Stimulated activated CD4-positive, alpha-beta T cell treated with anti-CD3 and anti-CD28 coated beads, Interleukin-2, amount 100 ng/mL, for 24 hours (primary cell): Measurements from ENCODE around the gene DCLRE1A.

Experiments used
- DNase-seq, 2 donors: peaks; one replicate each; pipeline ENCODE4 v3.0.0-alpha.2; 2020

The DCLRE1A gene

DNA sequence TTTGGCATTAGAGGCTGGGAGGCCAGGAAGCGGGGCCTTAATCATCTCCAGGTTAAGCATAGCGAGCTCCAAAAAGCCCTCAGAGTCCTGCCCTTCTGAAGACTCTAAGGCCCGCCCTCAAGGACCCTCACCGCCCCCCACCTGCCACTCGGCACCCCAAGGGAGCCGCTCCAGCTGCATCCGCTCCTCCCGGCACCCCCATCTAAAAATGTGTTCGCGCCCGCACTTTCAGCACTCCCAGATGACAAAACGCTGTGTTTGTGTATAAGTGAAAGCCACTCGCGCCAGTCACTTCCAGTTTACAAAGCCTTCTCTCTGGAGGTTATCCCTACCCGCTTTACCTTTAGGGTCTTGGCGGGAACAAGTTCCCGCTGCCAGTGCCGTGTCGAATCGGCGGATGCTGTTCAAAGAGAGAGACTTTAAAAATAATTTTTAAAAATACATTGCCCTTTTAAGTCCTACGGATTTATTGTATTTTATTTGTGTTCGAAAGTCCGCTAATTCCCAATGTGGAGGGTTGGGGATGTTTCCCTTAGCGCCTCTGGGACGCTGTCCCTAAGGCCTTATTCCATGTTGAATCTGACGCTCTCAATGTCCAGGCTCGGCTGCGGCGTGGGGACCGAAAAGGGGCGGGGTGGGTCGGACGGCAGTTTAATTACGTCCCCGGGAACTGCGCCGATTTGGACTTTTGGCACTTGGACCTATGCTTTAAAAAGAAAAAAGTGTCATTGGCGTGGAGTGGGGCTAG, at the start of gene DCLRE1A, which contains the start of gene NHLRC2:
DCLRE1A (minus strand) TSS at position 70 of the 748 bp plus-strand sequence. CDS start 900 bp downstream, outside the sequence.
NHLRC2 (plus strand) TSS at position 649 of the 748 bp plus-strand sequence. CDS start 212 bp downstream, outside the sequence.
- DNase-seq: peak; percentile 74 to 76

DNA sequence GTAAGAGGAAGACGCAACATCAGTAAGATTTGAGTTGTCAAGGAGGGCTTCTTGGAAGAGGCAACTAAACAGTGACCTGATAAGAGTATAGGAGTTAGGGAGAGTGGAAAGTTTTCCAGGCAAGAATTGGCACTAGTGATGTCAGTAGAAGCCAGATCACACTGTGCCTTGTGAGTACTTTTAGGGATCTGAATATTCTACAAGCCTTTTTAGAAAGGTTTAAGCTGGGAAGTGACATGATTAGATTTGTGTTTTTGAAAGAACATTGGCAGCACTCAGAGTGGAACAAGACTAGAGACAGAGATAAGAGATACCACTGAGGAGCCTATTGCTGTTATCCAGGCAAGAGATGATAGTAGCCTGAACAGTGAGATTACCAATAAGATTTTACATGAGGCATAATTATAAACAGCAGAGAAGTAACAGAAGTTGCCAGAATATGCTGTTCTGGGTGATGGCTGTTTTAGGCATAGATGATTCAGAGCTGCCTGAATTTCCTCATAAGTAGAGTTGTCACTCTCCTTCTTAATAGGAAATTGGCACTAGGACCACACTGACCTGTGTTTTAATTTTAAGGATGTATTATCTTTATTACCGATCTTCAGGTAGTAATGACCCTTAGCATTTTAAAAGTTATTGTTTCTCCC, 46.2 kb upstream of the DCLRE1A start:
- no peak for DNase-seq

DNA sequence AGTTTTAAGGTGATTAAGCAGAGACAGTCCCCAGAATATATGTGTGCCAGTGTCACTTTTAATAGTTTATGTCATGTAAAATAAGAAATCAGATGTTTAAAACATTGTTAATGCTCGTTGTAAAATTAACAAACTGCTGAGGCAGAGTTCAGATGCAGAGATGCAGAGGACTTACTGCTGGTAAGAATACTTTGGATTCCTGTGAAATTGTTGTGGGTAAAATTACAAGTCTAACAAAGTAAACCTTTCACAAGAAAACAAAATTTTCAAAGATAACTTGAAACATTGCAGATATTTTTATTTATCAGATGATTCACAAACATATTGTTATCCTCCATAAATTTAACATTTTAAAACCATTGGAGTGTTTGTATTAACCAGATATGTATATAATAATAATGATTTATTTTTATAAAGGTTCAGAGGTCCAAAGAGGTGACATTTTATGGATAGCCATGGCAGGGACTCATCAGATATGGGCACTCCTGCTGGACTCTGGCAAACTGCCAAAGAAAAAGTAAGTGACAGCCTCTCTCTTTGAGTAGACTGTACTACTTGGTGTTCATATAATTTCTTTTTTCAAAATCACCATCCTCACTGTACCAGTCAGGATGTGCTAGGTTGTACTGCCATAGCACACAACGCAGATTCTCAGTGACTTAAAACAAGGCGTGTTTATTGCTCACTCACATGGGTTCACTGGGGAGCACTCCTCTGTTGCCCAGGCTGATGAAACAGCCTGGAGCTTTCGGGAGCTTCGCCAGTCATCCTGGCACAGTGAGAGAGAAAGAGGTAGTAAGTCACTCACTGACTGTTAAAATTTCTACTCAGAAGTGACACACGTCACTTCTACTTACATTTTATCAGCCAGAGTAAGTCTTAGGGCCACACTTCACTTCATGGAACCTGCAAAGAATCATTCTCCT, 44.1 kb upstream of the DCLRE1A start:
- DNase-seq: no peak

DNA sequence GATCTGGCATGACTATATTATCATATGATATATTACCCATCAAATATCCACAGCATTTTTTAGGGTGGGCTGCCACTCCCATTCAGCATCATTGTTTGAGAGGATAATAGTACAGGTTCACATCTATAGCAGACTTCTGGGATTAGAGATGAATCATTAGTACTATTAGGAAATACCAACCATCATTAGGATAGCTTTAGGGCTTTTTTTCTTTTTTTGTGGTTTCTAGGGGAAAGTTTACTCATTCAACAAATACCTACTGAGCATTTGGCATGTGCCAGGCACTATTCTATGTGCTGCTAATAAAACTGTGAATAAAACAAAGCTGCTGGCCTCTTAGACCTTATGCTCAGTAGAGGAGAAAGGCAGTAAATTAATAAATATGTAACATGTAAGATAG, 41.1 kb upstream of the DCLRE1A start:
- DNase-seq: no peak

DNA sequence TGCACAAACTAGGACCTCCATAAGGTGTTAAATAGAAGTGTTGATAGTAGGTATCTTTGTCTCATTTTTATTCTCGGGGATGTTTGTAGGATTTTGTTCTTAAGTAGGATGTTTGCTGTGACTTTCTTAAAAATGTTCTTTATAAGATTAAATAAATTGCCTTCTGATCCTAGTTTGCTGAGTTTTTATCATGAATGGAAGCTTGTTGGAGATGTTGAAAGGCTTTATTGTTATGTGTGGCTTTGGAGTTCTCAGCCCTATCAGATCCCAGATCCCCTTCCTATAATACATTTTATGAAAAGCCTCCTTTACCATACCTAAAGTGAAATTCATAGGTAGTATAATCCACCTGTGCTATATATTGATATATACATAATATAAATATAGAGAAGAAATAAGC, 40.7 kb upstream of the DCLRE1A start:
- DNase-seq: no peak

DNA sequence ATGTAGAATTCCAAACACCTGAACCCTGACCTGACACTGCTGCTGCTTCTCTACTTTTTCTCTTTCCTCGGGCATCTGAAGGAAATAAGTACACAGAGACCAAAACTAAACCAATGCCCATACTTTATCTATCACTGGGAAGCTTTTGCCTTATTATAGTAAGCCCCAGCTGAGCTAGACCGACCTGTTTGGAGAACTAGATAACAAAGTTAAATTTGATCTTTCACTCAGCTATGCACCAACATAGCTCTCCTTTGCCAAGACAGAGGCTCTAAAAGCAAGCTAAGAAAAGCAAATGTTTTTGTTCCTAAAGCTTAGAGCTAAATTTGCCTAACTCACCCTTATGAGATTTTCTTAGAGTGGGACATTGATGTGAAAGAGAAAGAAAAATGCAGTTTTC, 39.7 kb upstream of the DCLRE1A start:
- no peak for DNase-seq

DNA sequence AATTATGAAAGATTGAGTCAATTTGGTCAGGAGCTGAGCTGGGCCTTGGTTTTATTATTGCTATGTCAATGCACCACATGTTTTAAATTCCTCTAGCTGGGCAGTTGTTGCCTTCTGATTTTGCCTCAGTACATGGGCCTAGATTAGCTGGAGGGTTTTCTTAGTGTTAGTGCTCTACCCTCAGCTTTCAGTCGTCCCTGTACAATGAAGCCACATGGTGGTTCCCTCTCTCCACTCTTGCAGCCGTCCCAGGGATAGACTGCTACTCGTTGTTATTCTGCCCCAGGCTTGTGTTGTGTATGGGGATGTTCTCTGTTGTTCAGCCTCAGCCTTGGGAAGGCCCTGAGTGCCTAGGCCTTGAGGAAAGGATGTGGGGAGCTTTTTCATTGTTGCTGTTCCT, 37.6 kb upstream of the DCLRE1A start:
- no peak for DNase-seq

DNA sequence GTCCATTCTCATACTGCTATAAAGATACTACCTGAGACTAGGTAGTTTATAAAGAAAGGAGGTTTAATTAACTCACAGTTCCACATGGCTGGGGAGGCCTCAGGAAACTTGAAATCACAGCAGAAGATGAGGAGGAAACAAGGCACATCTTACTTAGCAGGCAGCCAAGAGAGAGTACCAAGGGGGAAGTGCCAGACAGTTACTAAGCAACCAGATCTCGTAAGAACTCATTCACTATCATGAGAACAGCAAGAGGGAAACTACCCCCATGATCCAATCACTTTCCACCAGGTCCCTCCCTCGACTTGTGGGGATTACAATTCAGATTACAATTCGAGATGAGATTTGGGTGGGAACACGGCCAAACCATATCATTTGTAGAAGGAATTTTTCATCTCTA, 36.9 kb upstream of the DCLRE1A start:
- no peak for DNase-seq

DNA sequence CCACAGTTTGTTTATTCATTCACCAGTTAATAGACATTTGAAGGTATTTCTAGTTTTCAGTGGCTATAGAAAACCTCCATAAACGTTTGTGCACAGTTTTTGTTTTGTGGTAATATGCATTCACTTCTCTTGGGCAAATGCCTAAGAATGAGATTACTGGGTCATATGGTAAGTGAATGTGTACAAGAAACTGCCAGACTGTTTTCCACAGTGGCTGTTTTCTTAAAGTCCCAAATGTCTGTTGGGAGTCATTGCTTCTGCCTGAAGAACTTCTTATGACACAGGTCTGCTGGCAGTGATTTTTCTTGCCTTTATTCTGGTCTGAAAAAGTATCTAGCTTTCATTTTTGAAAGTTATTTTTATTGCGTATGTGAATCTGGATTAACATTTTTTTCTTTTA, 36.0 kb upstream of the DCLRE1A start:
- DNase-seq: no peak

DNA sequence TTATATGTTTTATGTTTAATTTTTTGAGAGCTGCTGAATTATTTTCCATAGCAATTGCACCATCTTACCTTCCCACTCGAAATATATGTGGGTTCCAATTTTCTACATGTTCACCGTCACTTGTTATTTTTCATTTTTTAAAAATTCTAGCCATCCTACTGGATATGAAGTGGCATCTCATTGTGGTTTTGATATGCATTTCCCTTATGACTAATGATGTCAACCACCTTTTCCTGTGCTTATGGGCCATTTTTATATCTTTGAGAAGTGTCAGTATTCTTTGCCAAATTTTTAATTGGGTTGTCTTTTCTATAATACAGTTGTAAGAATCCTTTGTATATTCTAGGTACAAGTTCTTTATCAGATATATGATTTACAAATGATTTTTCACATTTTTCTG, 28.4 kb upstream of the DCLRE1A start:
- no peak for DNase-seq

DNA sequence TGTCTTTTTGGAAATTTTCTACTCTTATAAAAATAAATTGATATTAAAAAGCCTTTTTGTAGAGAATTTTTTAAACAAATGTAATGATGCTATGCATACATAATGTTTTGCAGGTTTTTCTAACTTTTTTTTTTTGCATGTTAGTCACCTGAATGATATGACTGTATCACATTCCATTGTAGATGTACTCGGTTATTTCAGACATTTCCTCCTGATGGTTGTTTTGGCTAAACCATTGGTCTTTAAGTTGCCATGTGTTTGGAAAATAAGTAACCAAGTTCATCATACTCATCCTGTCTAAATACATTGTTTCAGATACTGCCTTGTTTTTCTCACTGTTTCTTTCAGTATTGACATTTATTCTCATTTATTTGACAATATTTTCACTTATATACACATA, 26.4 kb upstream of the DCLRE1A start:
- DNase-seq: no peak

DNA sequence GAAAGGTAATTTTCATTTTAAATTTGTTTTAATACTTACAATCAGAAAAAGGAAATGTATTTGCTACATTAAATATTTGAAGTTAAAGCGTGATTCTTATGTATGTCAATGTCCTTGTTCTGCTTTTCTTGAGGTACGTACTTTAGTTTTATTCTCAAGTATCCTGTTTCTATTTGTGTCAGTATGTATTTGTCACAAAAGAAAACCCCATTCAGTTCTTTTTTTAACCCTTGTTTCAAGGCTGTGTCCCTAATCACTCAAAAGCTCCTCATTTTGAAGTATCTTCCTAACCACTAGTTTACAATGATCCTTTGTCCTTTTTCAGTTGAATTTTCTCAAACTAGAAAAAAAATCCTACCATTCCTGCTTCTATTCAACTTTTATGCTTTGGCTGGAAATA, 25.8 kb upstream of the DCLRE1A start:
- no peak for DNase-seq

DNA sequence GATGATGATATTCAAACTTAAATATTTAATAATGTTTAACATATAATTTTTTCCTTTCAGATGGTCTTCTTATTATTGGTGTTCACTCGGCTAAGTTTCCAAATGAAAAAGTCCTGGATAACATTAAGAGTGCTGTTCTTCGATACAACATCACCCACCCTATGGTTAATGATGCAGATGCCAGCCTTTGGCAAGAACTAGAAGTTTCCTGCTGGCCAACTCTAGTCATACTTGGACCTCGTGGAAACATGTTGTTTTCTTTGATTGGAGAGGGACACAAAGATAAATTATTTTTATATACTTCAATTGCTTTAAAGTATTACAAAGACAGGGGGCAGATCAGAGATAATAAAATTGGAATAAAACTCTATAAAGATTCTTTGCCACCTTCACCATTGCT, 22.6 kb upstream of the DCLRE1A start:
- no peak for DNase-seq

DNA sequence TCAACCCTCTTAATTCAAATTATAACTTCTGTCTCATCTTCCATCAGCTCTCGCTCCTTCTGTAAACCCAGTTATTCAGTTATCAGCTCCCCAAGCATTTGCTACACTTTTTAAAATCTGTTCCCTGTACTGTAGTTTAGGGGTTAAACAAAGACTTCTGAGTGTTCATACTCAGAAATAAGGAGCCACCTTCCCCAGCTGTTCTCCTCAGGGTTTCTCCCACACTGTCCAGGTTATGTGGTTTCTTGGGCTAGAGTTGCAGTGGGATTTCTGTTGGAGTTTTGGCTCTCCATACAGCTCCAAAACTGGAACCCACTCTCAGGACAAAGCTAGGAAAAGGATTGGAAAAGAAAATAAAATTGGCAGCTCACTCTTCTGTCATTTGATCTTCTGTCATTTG, 21.3 kb upstream of the DCLRE1A start:
- no peak for DNase-seq

DNA sequence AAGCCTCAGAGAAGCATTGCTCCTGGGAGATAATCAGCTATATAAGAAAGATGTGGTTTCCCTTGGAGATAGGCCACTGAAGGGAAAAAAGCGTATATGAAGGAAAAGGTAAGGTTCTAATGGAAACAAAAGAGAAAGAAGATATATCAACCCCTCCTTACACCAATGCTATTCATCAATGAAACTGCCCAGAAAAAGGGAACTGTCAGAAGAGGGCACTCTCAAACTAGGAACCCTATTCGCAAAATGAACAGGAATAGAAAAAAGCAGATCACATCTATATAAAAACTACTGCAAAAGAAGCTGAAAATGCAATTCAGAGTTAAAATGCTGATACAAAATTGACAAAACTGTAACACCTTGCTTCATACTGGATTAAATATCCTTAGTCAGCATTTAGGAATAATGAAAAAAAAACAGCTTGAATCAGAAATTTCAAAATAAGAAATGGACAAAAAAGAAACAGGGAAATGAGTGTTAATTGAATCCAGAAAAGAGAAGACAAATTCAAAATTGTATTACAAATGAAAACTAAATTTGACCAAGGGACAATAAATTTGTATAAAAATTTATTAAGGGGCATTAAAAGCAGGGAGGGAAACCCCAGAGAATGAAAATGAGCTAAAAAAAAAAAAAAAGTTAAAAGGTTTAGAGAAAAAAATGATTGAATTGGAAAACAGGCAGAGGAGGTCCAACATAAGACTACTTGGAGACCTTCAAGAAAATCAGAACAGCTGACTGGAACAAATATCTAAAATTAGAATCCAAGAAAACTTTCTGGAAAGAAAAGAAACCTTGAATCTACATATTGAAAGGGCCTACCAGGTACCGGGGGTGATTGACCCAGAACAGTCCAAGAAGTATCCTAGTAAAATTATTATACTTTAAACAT, 18.5 kb upstream of the DCLRE1A start:
- no peak for DNase-seq

DNA sequence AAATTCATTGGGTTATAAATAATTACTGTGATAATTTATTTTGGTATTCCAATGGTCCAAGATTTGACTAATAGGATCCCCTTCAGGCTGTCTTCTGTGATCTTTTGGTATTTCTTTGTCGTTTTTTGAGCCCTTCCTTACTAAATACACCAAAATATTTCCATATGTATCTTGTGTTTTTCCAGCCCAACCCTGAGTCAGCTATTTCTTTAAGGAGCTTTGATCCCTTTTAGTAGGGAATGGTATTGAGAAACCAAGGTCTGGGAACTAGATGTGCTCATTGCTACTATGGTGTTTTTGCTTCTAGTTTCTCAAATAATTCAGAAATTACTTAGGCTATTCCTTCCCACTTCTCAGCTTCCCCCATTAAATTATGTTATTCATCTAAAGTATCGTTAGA, 15.9 kb upstream of the DCLRE1A start:
- DNase-seq: no peak

DNA sequence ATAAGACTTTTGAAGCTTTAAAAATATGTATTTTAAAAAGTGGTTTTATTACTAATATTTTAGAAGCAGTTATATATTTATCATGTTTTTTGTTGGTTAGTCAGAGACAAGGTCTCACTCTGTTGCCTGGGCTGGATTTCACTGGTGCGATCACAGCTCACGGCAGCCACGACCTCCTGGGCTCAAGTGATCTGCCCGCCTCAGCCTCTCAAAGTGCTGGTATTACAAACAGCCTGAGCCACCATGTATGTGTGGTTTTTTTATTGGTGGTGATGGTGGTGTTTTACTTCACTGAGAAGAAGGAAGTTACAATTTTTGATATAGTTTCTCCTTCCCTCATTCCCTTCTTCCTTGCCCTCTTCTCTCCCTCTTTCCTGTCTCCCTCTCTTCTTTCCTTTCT, 14.0 kb upstream of the DCLRE1A start:
- no peak for DNase-seq

DNA sequence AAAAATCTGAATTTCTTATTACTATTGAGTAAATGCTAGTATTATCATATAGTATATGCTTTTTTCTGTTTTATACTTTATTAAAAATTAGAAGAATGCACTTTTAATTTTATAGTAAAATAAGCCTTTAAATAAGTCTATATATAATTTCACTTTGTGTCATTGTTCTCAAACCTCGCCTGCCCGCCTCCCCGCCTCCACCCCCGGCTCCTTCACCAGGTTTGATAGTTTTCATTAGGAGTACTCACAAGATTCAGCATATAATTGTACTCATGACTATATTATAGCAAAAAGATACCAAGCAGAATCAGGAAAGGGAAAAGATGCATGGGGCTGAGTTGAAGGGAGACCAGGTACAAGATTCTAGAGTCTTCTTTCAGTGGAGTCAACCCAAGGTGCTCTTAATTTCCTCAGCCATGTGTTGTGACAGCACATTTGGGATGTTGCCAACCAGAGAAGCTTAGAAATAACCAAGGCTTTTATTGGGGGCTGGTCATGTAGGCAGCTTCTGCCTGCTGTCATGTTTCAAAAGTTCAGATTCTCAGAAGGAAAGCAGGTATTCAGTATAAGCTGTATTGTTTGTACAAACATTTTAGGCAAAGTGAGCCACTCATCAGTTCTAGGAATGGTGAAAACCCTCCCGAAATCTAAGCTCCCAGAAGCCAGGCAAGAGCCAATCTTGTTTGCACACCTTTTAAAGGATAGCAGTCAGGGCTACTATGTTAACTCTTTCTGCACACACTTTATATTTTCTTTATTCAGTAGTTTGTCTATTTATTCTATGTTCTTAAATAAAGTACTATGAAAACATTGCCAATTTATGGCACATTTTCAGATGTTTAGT, 12.9 kb upstream of the DCLRE1A start:
- DNase-seq: no peak

DNA sequence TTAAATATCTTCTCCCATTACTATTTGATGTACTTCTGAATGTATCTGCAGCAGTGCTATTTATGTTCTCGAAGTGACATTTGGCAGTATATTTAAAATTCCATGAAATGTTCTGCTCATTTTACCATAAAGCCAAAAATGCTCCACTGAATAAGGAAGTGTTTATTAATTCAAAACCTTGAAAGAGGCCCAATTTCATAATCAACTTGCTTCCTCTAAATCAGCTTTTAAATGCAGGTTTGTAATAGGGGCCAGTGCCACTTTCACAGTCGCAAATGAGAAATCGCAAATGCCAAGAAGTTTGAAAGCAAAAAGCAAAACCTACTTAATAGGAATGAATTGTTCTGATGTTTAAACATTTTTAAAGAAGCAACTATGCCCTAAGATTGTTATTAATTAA, 12.0 kb upstream of the DCLRE1A start:
- DNase-seq: no peak

DNA sequence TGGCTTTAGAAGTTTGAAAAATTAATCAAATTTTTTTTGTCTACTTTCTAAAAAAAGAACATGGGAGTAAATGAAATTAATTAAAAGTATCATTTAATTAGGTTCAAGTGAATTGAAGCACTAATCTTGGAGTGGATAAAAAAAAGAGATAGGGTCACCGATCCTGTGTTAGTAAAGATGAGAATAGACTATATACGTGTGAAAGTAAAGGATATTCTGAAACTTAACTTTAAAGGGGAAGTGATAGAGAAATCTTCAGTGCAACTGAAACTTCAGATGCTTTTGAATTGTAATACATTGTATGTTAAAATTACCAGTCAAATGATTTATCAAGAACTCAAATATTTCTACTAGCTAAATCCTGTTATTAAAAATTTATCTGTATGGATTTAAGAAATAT, 5.4 kb upstream of the DCLRE1A start:
- no peak for DNase-seq

DNA sequence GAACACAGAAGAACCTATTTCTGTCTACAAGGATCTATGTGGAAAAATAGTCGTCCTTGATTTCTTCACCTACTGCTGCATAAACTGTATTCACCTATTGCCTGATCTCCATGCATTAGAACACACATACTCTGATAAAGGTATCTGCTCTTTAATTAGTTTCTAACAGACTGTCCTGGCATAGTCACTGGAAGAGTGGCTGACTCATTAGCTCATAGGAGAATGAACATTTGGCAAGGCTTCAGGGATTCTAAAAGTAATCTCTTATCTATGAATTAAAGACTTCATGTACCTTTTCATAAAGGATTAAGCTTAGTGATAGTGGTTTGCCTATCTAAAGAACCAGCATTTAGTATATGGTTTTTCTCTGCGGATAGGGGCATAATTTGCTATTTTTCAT, 4.7 kb upstream of the DCLRE1A start:
- DNase-seq: no peak

DNA sequence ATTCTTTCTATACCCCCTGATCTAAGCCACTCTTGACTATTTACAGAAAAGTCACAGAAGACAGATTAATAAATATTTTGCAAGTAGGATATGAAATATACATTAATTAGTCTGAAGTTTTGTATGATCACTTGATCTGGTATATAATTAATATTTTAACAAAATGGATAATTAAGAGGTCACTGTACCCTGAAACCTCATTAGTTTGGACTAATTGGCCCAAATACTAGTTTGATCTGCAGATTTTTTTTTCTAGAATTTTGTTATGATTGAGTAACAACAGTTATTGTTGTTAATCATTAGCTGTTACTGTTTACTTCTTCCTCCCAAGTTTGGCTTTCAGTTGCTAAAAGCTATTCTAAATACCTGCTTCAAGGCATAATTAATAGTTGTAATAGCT, 3.3 kb upstream of the DCLRE1A start:
- no peak for DNase-seq
